COLO668 (cell line): ENCODE data around the gene TSR1.

Experiments used
- DNase-seq: peaks from one replicate; lab custom pipeline; 2025; ENCODE audit not compliant: unreplicated experiment; lab: John Stamatoyannopoulos, UW

The TSR1 gene

GRCh38 chr17:2289878-2290478 lies 46.3 kb downstream of the TSR1 start:
- DNase-seq = no peak

- no peak for DNase-seq
Measured at GRCh38 chr17:2283302-2283701, 53.0 kb downstream of the TSR1 start.

- DNase-seq = no peak
Measured at GRCh38 chr17:2282297-2282873, 53.9 kb downstream of the TSR1 start.

- no peak for DNase-seq
Measured at GRCh38 chr17:2279707-2280106, 56.5 kb downstream of the TSR1 start.

- DNase-seq = no peak
Measured at GRCh38 chr17:2277429-2278170, 58.7 kb downstream of the TSR1 start.

GRCh38 chr17:2275722-2276121 lies 60.5 kb downstream of the TSR1 start:
- no peak for DNase-seq

- DNase-seq = no peak
Measured at GRCh38 chr17:2274414-2274813, 61.8 kb downstream of the TSR1 start.
